Measurements from ENCODE around the gene DCAF5. TPM values are rescaled to one million over a fixed set of nuclear protein-coding genes. Genes with fewer than 3 reads are reported as not detected.
"Not testable (repeated sequence)": the region's sequence is repeated elsewhere in the genome, so short reads cannot be mapped to it uniquely, and the experiment has no call there.

Gene DCAF5
- total RNA-seq, 4 donors from 2014 or later, result 42.2 to 53.7 (median 51.1) TPM

DNA sequence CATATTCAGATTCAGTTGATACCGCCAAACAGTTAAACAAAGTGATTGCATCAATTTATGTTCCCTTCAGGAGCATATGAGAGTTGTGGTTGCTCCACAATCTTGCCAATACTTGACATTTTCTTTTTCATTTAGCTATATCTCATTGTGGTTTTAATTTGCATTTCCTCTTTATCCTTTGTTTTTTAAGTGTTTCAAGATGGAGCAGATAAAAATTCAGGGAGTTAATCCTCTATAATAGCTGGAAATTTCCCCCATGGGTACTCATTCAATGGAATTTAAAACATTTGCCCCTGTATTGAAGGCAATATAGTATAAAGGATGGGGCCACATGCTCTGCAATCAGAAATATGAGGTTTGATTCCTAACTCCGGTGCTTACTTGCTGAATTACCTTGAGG is 37.3 kb upstream of the DCAF5 start:
- 71 to 72% methylated on average over 2 of the region's 2 CpGs for WGBS, 2 donors
- TF ChIP-seq EP300 (IDR thresholded peaks at IDR 0.05), result no peak
- TF ChIP-seq, protein P1, sequence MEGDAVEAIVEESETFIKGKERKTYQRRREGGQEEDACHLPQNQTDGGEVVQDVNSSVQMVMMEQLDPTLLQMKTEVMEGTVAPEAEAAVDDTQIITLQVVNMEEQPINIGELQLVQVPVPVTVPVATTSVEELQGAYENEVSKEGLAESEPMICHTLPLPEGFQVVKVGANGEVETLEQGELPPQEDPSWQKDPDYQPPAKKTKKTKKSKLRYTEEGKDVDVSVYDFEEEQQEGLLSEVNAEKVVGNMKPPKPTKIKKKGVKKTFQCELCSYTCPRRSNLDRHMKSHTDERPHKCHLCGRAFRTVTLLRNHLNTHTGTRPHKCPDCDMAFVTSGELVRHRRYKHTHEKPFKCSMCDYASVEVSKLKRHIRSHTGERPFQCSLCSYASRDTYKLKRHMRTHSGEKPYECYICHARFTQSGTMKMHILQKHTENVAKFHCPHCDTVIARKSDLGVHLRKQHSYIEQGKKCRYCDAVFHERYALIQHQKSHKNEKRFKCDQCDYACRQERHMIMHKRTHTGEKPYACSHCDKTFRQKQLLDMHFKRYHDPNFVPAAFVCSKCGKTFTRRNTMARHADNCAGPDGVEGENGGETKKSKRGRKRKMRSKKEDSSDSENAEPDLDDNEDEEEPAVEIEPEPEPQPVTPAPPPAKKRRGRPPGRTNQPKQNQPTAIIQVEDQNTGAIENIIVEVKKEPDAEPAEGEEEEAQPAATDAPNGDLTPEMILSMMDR (IDR thresholded peaks at IDR 0.05), result no peak
- no peak for TF ChIP-seq POLR2A (IDR thresholded peaks at IDR 0.05)

DNA sequence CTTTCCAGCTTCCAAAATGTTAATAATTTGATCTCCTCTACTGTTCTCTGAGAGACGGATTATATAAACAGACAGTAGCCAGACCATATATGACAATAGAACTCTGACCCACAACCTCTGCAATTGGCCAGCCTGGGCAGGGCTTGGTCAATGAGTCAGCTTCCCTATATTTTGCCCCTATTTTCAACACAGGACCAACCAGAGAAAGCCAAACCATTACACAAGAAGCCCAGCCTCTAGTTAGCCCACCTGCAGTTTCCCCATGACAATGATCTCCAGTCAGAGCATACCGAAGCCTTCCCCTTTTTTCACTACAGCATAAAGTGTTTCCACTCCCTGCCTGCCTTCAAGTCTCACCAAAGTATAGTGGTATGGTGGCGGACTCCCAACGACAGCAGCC is 30.8 kb upstream of the DCAF5 start:
- no peaks in the 10 kb centered on the region for H3K36me3 ChIP-seq
- no peak for DNase-seq (ENCODE audit: low spot score in 2 of 2)
- TF ChIP-seq, protein P1 (IDR thresholded peaks at IDR 0.05), result no peak
- TF ChIP-seq POLR2A (IDR thresholded peaks at IDR 0.05), result no peak
- TF ChIP-seq EP300 (IDR thresholded peaks at IDR 0.05), result no peak
- no peak overlapping the region for H3K4me3 ChIP-seq
- no peaks in the 10 kb centered on the region for H3K27me3 ChIP-seq
- H3K4me1 ChIP-seq, result no peaks in the 10 kb centered on the region
- H3K27ac ChIP-seq, result no peak overlapping the region
- WGBS, 2 donors, result 52 to 58% methylated on average over 4 of the region's 4 CpGs
- no peaks in the 10 kb centered on the region for H3K9me3 ChIP-seq

More for the DNA sequence above, 37.3 kb upstream of the DCAF5 start:
- no peaks in the 10 kb centered on the region for H3K36me3 ChIP-seq
- no peaks in the 10 kb centered on the region for H3K9me3 ChIP-seq
- peaks cover 0 to 14% (median 6%) of the 10 kb centered on the region in 4 donors for H3K4me1 ChIP-seq
- H3K27me3 ChIP-seq, result no peaks in the 10 kb centered on the region
- no peak overlapping the region for H3K4me3 ChIP-seq
- DNase-seq (ENCODE audit: low spot score in 2 of 2), result no peak
- no peak overlapping the region for H3K27ac ChIP-seq

DNA sequence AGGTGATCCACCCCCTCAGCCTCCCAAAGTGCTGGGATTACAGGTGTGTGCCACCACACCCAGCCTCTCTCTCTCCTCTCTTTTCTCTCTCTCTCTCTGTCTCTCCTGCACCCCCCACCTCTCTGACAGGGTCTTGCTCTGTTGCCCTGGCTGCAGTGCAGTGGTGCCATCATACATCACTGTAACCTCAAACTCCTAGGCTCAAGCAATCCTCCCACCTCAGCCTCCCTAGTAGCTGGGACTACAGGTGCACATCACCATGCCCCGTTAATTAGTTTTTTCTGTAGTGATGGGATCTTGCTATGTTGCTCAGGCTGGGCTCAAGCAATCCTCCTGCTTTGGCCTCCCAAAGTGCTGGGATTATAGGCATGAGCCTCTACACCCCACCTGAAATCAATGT is 29.7 kb upstream of the DCAF5 start:
- not testable (repeated sequence) for DNase-seq (ENCODE audit: low spot score in 2 of 2); H3K4me3 ChIP-seq; H3K27me3 ChIP-seq; H3K27ac ChIP-seq; H3K9me3 ChIP-seq; H3K4me1 ChIP-seq; H3K36me3 ChIP-seq
- 95 to 96% methylated on average over 1 of the region's 1 CpG for WGBS, 2 donors

DNA sequence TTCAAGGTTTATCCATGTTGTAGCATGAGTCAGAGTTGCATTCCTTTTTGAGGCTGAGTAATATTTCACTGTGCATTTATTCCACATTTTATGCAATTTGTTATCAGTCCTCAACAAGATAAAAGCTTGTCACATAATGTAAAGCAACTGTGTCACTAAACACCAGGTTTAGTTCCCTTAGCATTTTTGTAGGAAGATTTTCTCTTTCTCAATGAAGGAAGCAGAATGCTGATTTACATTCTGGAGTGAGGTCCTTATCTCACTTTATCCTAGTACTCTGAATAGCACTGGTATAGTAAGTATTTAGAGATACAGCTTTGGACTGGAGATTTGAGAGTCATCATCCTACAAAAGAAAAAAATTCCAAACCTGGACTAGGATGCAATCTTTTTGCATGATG is 28.6 kb upstream of the DCAF5 start:
- Histone ChIP-seq H3K36me3 (no peaks in the 10 kb centered on the region), H3K4me1 (no peaks in the 10 kb centered on the region), H3K4me3 (no peak overlapping the region), H3K27me3 (no peaks in the 10 kb centered on the region), H3K9me3 (no peaks in the 10 kb centered on the region), H3K27ac (no peak overlapping the region)
- DNase-seq (ENCODE audit: low spot score in 2 of 2), result no peak
- TF ChIP-seq, protein P1 (IDR thresholded peaks at IDR 0.05), result no peak
- TF ChIP-seq POLR2A (IDR thresholded peaks at IDR 0.05), result no peak
- no peak for TF ChIP-seq EP300 (IDR thresholded peaks at IDR 0.05)

DNA sequence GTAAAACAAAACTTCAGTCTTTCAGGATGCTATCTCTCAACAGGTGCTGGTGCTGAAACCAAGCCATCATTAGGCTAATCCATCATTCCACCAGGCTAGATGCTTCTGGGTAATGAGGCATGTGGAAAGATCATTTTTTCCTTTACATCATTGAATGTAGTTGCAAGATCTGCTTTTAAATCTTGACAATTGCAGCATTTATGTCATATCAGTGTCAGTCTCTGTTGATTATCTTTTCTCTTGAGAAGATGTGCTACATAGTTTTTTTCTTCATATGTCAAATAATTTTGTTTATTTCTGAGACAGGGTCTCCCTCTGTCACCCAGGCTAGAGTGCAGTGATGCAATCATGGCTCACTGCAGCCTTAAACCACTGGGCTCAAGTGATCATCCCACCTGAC is 22.2 kb upstream of the DCAF5 start:
- no peak for DNase-seq (ENCODE audit: low spot score in 2 of 2)
- Histone ChIP-seq H3K27me3 (no peaks in the 10 kb centered on the region), H3K27ac (no peak overlapping the region), H3K4me3 (no peak overlapping the region), H3K9me3 (no peaks in the 10 kb centered on the region), H3K4me1 (no peaks in the 10 kb centered on the region), H3K36me3 (no peaks in the 10 kb centered on the region)
- TF ChIP-seq POLR2A (IDR thresholded peaks at IDR 0.05) (no peak), EP300 (IDR thresholded peaks at IDR 0.05) (no peak)
- TF ChIP-seq, protein P1 (IDR thresholded peaks at IDR 0.05), result no peak

DNA sequence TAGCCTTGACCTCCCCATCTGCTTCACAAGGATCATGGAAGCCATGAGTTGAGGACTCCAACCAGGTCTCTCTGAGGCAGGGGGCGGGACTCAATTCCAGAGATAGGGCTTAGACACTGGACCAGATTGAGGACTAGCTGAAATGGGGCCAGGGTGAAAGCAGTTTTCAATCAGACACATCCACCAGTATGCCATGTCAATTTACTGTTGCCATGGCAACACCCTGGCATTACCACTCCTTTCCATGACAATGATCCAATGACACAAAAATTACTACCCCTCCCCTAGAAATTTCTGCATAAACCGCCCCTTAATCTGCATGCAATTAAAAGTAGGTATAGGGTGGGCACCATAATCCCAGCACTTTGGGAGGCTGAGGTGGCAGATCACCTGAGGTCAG is 18.6 kb upstream of the DCAF5 start:
- no peak for DNase-seq (ENCODE audit: low spot score in 2 of 2)
- H3K36me3 ChIP-seq, result no peaks in the 10 kb centered on the region
- no peak overlapping the region for H3K27ac ChIP-seq
- H3K27me3 ChIP-seq, result no peaks in the 10 kb centered on the region
- WGBS, 2 donors, result 90 to 94% methylated on average over 2 of the region's 2 CpGs
- H3K4me1 ChIP-seq, result no peaks in the 10 kb centered on the region
- no peak overlapping the region for H3K4me3 ChIP-seq
- TF ChIP-seq EP300 (IDR thresholded peaks at IDR 0.05), result no peak
- TF ChIP-seq, protein P1 (IDR thresholded peaks at IDR 0.05), result no peak
- no peak for TF ChIP-seq POLR2A (IDR thresholded peaks at IDR 0.05)
- no peaks in the 10 kb centered on the region for H3K9me3 ChIP-seq

All from tibial nerve (tissue), 4 donors.